A172 (cell line): ENCODE measurements around the gene PCSK6. TPM values are rescaled to one million over a fixed set of nuclear protein-coding genes. Genes with fewer than 3 reads are reported as not detected.

Experiments used
- DNase-seq: peaks from one replicate; pipeline ENCODE4 v3.0.0-alpha.2; 2015; ENCODE audit warnings: low spot score
- total RNA-seq: library from RNA; depleted of rRNA; stranded (reverse); fragments of >200 nt; shearing (Covaris generic); gene quantifications from 2 replicates; pipeline ENCODE4 v1.2.3, GENCODE V29; 2014

PCSK6 gene
- total RNA-seq, 1 experiment from 2014 or later, result 10.0 TPM

DNA sequence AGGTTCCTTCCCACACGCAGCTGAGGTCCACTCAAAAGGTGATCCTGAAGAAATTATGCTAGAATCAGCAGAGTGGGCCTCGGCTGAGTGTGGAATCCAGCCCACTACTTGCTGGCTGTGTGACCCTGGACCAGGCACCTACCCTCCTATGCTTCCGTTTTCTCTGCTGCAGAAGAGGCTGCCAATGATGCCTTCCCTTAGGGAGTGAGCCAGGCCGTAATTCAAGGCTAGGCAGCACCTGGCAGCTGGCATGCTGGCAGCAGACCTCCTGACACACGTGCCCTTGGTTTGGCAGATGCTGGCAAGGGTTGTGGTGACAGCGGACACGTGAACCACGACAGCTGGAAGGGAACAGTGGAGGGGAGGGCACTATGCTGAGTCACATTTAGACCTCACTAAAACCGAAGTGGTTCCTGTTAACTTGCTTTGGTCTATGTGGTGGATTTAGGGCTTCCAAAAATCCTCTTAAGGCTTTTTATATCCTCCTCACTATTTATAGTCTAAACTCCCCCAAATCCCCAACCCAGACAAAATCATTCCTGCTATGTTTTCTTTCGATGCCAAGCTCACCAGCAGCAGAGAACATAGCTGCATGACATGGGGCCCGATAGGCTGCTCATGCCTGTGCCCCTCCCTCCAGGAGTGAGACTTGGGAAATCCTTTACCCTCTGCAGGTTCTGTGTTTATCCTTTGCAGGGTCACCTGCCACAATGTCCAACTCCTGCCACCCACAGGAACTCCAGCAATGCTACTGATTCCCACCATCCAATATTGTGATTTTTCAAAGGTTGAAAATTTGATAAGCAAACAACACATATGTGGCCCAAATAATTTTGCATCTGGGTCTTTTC, 10.6 kb upstream of the PCSK6 start:
- peak; percentile 76 for DNase-seq

DNA sequence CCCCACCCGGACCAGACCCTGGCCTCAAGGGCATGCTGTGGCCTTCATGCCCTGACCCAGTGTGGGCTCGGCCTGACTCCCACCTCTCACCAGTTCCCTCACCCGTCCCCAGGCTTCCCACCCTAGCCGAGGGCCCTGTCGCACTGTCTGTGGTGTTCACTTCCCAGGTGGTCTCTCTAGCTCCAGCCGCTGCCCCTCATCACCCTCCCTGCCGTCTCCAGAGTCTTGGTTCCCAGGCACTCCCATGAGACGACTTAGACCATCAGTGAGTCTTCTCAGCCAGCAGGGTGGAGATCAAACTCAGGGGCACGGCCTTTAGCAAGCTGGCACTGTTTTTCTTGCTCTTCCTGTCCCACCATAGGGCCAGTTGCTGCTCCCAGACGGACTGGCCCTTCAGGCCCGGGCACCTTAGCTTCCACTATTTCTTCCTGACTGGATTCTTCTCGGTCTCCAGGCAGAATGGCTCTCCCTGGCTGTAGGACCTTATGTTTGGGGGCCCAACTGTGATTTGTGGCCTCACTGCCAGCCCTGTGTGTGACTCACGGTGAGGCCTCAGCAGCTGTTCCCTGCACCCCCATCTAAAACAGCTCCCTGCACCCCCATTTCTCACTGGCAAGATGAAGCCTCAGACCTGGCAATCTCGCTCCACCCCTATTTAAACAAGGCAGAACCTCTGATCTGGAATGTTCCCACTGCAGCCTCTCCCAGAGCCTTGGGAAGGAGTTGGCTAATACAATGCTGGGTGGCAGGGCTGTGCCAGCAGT, 9.4 kb upstream of the PCSK6 start:
- no peak for DNase-seq

DNA sequence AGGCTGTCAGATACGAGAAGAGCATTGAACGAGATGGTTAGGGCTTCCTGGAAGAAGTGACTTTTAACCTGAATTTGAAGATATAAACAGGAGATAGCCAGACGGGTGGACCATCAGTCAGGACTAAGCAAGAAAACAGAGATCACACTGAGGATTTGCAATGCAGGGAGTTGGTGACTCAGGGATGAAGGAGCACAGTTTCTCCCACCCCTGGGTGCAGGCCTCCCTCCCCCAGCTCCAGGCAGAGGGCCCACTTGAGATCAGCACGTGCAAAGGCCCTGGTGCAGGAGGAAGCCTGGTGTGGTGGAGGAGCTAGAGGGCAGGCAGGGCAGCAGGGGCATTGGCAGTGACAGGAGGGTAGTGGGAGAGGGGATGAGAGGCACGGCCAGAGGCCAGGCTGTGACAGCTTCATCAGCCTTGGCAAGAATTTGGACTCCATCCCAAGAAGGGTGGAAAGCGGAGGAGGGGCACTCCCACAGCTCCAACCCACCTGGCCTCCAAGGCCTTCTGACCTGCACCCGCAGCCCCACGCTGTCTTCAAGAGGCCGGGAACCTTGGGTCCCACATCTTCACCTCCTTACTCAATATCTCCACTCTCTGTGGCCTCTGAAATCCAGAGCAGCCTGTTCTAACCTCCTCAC, 8.7 kb upstream of the PCSK6 start:
- DNase-seq, result no peak

GRCh38 chr15:101497484-101498034, 8.1 kb upstream of the PCSK6 start:
- no peak for DNase-seq

DNA sequence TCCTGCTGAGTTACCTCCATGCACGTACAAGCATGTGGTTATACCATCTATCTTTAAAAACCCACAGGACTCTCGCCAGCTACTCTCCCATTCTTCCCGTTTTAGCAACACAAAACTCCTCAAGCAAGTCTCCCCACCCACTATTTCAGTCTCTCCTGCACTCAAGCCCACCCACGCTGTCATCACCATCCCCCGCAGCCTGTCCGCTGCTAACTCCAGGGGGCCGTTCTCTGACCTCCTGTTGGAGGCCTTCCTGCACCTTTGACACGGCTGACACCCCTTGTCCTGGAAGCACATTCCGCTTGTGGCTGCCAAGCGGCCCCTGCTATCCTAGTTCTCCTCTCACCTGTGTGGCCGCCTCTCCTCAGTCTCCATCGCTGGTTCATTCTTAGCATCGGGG, 7.5 kb upstream of the PCSK6 start:
- DNase-seq, result no peak

GRCh38 chr15:101496198-101496986, 6.9 kb upstream of the PCSK6 start:
- DNase-seq, result no peak

GRCh38 chr15:101495334-101496197, 6.1 kb upstream of the PCSK6 start:
- DNase-seq, result no peak

- DNase-seq, result no peak
These were observed 4.8 kb upstream of the PCSK6 start for GRCh38 chr15:101494251-101494796.

DNA sequence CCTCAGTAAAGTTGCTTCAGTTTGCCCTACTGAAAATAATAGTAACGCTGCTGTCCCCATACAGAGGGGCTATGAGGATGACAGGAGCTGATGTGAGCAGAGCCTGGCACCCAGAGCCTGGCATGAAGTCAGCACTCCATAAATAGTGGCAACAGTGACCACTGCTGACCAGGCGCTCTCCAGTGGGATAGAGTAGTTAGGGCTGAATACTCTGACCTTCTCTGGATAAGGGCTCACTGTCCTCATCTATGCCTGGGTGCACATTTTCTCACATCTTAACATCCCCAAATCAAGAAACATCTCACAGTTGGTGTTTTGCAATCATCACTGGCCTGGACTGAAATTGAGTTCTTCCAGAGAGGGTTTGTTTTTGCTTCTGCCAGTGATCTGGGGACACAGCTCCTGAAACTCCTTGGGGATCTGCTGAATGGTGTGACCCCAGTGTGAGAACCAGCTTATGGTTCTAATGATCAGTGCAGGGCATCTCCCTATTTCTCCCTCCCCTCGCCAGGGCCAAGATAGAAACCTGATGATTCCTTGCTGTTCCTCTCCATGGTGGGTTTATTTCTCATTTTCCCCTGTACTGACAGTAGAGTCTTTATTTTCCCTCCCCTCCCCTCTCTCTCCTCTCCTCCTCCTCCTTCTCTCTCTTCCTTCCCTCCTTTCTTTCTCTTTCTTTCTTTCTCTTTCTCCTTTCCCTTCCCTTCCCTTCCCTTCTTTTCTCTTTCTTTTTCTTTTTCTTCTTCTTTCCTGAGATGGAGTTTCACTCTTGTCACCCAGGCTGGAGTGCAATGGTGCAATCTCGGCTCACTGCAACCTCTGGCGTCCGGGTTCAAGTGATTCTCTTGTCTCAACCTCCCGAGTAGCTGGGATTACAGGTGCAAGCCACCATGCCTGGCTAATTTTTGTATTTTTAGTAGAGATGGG, 3.5 kb upstream of the PCSK6 start:
- no peak for DNase-seq

DNA sequence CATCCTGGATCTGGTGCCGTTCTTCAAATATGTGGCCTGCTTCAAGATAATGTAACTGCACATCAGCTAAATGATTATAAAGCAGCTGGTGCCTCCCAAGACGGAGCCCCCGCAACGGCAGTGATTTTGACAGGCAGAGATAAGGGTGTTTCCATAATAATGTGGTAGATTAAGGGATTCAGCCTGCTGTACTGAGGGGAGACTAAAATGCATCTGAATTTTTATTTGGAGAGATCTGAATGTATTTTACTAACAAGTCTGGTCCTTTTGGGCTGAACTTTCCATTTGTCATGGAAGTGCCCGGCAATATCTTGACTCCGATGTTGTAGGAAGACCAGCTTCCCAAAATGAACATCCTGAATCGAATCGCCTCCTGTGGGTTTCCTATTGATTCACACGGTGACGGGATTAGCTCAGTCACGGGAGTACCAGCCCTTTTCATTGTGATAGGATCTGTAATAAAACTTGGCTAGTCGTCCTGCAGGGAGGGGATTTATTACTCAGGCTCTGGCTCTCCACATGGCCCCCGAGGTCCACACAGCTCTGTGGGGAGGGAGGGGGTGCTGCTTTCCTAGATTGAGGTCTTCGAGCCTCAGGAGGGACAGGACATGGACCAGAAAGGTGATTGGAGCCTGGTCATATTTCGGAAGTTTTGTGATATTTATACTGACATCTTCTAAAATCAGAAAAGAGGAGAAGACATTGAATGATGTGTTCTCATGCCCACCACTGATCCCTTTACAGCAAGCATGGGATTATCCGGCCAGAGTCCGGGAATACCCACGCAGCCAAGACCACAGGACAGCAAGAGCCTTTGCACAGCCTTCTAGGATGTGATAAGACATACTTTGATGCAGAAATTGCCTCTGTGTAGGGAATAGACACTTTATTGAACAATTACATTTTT, 2.5 kb upstream of the PCSK6 start:
- no peak for DNase-seq

DNA sequence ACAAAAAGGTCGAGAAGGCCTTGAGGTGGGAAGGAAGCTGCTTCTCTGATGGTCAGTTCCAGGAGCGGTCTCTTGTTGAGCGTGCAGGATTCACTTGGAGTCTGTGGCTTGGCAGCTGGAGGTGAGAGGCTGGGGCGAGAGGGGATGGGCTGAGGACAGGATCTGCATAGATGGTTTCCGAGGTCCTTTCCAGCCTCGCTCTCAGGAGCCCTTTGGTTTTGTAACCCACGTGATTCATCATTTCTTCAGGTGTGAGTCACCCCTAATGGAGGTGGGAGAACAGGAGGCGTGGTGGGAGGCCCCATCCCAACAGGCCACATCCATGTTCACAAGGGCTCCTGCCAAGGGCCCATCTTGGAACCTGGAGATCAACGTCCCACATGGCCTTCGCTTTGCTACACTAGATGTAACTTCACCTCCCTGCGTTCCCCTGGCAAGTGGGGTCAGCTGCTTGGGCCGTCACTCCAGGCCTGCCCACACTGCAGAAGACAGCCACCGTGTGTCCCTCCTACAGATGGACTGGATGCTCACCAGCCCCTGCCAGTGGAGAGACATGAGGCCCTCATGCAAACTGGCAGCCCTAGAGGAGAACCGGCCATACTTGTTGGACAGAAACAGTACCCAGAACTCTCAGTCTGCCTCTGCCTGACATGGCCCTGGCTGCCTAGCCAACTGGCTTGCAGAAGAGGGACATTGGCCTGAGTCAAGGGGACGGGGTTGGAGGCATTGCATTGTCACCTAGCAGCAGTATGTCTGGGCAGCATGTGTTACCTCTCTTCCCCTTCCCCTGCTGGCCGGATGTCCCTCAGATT, 1.6 kb upstream of the PCSK6 start:
- no peak for DNase-seq

- DNase-seq, result no peak
These were observed 943 bp upstream of the PCSK6 start for GRCh38 chr15:101490408-101490891.

- no peak for DNase-seq
These were observed 289 bp downstream of the PCSK6 start for GRCh38 chr15:101489237-101489598.

DNA sequence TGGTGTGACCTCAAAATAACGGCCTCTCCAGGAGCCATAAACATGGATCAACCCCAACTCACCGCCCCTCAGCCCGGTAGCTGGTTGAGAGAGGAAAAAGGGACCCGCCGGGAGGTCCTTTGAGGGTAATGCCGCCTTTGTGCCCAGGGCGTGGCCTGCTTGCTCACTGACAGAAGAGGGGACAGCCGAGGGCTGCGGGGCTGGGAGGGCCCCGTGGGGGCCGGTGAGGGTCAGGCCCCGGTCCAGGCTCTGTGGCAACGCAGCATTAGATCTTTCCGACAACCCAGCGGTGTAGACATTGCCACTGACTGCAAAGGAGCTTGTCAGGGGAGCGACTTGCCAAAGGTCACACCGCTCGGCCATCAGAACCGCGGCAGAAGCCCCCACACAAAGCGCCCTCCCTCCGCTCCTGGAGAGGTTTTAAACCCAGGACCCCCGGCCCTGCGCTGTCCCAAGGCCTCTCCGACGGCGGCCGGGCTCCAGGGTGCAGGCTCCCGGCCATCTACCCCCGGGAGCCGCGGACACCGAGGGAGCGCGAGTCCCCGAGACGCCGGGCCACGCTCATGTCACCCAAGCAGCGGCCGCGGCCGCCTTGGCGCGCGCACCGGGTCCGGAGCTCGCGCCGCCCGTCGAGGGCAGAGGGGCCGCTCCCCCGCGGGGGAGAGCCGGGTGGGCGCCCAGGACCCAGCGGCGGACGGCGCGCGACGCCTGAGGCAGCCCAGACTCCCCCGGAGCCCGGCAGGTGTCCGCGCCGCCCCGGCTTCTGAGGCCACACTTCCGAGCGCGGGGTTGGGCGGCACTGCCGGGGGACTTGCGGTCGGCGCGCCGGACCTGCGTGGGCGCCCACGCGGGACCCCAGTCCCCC, 975 bp downstream of the PCSK6 start:
- no peak for DNase-seq

GRCh38 chr15:101486696-101487459, 2.6 kb downstream of the PCSK6 start:
- DNase-seq, result no peak
